WI38 (cell line): Measurements from ENCODE around the gene AMTN.
"Not testable (repeated sequence)": the region's sequence is repeated elsewhere in the genome, so short reads cannot be mapped to it uniquely, and the experiment has no call there.

Experiments used
- H3K4me3 ChIP-seq: 2 replicates; pipeline ENCODE4 v1.5.1; 2011; ENCODE audit warnings: low read depth, mild to moderate bottlenecking, control low read depth, low read length
- CTCF ChIP-seq: IDR thresholded peaks from 2 replicates; pipeline ENCODE4 v1.5.1; 2012; ENCODE audit warnings: low read depth, mild to moderate bottlenecking, control low read depth, low read length

Gene AMTN

GRCh38 chr4:70518269-70518668, at the start of gene AMTN:
Gene AMTN (plus strand): TSS chr4:70518569. CDS start chr4:70518778, 209 bp downstream.
- H3K4me3 ChIP-seq = no peak within 1 kb of the TSS
- no peak for TF ChIP-seq CTCF

- no peak within 1 kb of the TSS for H3K4me3 ChIP-seq
- no peak for TF ChIP-seq CTCF
Observed at GRCh38 chr4:70471897-70472296, 46.5 kb upstream of the AMTN start, which contains the start of gene MUC7. Gene MUC7 (plus strand): TSS chr4:70472197. CDS start chr4:70474022, 1,825 bp downstream.

GRCh38 chr4:70473679-70474078, 44.7 kb upstream of the AMTN start:
- TF ChIP-seq CTCF = no peak
- H3K4me3 ChIP-seq = no peak overlapping the region

GRCh38 chr4:70488748-70489147, 29.6 kb upstream of the AMTN start:
- TF ChIP-seq CTCF = no peak

GRCh38 chr4:70496231-70496630, 22.1 kb upstream of the AMTN start:
- no peak for TF ChIP-seq CTCF
- H3K4me3 ChIP-seq = no peak overlapping the region

More at GRCh38 chr4:70488748-70489147, 29.6 kb upstream of the AMTN start:
- no peak overlapping the region for H3K4me3 ChIP-seq

- H3K4me3 ChIP-seq = not testable (repeated sequence)
Observed at GRCh38 chr4:70501838-70502237, 16.5 kb upstream of the AMTN start.

GRCh38 chr4:70504733-70505132, 13.6 kb upstream of the AMTN start:
- H3K4me3 ChIP-seq = no peak overlapping the region
- no peak for TF ChIP-seq CTCF

- no peak overlapping the region for H3K4me3 ChIP-seq
- TF ChIP-seq CTCF = peak; percentile 97
Observed at GRCh38 chr4:70505151-70505748, 13.1 kb upstream of the AMTN start.
